Activated effector memory CD4-positive, alpha-beta T cell treated with Interleukin-2 at 50 U/mL for 16 hours (primary cell): Measurements from ENCODE around the gene RND2.

Experiments
- DNase-seq: peaks from one replicate; pipeline ENCODE4 v3.0.0-alpha.2; 2020

Gene RND2

GRCh38 chr17:43079641-43080302 lies 54.7 kb downstream of the RND2 start:
- no peak for DNase-seq
